ENCODE results near the gene VIPR2.
"Not testable (repeated sequence)": the region's sequence is repeated elsewhere in the genome, so short reads cannot be mapped to it uniquely, and the experiment has no call there.

Gene VIPR2

GRCh38 chr7:159138508-159138907 lies 6.2 kb downstream of the VIPR2 start:
- DNase-seq: no peak

DNA sequence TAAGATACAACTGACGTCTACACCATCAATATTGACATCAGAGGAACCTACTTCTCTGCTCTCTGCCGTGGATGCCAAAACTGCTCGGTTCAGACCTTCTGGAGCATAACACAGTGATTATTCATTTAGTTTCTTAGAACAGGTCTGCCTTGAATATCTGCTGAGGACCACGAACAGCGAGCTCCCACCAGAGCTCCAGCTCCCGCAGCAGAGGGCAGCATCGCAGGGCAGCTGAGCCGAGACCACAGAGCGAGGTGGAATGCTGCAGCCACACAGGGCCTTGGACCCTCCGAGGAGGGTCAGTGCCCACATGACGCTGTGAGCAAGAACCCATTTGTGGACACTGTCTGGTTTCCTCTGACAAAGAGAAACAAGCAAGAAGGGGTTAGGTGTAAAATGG lies 6.8 kb downstream of the VIPR2 start:
- peak; percentile 16 for DNase-seq

- DNase-seq: peak; percentile 16
These were observed 7.8 kb downstream of the VIPR2 start for GRCh38 chr7:159136846-159137245.

- DNase-seq: peak; percentile 30
These were observed 8.2 kb downstream of the VIPR2 start for GRCh38 chr7:159136442-159136841.

GRCh38 chr7:159136013-159136412 lies 8.7 kb downstream of the VIPR2 start:
- DNase-seq: no peak

DNA sequence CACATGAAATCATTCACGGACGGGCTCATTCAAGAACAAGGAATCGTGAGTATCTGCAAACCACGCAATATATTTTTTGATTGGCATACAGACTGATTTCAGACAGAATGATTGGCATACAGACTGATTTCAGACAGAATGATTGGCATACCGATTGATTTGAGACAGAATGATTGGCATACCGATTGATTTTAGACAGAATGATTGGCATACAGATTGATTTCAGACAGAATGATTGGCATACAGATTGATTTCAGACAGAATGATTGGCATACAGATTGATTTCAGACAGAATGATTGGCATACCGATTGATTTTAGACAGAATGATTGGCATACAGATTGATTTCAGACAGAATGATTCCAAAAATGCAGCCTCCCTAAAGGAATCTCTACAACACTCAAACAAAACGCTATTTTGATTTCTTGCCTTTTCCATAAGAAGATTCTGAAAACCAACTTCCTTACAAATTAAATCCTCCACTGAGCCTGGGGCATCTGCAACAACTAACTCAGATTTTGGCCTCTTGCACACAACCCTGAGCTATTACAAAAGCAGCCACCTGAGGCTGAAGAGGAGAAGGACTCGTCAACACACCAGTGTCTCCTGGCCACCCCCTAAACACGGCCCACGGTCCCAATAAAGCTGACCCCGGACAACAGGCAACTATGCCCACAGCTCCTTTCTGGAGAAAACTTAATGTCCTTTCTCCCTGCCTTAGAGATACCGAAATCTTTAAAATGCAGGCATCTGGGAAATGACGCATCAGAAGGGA lies 11.8 kb downstream of the VIPR2 start:
- DNase-seq: peak; percentile 46

DNA sequence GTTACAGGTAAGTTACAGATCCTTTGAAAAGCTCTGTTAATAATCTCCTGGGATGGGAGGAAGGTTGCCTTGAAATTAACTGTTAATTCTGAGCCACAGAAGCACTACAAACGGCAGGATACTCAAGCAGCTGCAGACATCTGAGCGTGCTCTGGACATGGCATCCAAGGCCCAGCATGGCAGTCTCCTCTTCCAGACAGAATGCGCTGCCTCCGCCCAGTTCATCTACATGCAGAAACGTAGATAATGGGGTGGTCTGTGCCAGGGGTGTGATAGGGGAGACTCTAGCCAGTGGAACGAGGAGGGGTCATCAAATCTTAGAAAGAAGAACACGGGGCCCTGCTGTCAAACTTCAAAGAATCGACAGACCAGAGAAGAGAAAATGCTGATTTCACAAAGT lies 13.8 kb downstream of the VIPR2 start:
- peak; percentile 32 for DNase-seq

- DNase-seq: peak; percentile 18
These were observed 14.4 kb downstream of the VIPR2 start for GRCh38 chr7:159130199-159130775.

DNA sequence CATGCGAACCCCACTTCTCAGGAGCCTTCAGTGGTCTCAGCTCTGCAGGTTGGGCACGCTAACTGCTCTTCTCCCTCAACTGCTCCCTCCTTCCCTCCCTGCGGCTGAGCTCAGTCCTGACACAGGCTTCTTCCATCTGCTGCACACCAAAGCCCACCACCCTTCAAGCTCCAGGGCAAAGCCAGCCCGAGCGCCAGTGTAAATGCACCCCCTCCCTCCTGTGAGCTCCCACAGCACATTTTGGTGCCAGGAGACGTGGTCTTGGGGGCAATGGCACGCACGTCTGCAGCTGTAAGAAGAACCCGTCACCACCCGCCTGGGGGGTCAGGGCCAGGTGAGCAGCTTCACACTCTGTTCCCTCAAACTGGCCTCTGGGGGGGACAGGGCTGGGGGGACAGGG lies 15.9 kb downstream of the VIPR2 start:
- DNase-seq: peak; percentile 11

- peak; percentile 26 for DNase-seq
These were observed 16.7 kb downstream of the VIPR2 start for GRCh38 chr7:159127691-159128642.

GRCh38 chr7:159126311-159127260 lies 18.1 kb downstream of the VIPR2 start:
- peak; percentile 32 for DNase-seq

DNA sequence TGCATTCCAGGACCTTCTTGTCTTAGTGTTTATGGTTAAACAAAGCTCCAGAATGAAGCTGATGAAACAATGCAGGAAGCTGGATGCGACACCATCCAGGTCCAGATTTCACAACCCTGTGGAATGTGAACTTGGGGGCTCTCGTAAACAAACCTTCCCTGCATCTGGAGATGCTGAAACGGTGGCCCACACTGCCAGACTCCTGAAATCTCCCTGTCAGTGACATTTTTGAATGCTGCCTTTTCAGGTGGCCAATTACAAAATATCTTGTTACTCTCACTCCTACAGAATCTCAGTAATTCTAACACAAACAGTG lies 18.8 kb downstream of the VIPR2 start:
- DNase-seq: no peak

- DNase-seq: peak; percentile 28
These were observed 19.3 kb downstream of the VIPR2 start for GRCh38 chr7:159125104-159125954.

DNA sequence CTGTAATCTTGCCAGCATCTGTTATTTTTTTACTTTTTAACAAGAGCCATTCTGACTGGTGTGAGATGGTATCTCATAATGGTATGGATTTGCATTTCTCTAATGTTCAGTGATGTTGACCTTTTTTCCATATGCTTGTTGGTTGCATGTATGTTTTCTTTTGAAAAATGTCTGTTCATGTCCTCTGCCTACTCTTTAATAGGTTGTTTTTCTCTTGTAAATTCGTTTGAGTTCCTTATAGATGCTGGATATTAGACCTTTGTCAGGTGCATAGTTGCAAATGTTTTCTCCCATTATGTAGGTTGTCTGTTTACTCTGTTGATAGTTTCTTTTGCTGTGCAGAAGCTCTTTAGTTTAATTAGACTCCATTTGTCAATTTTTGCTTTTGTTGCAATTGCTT lies 20.9 kb downstream of the VIPR2 start:
- not testable (repeated sequence) for DNase-seq

DNA sequence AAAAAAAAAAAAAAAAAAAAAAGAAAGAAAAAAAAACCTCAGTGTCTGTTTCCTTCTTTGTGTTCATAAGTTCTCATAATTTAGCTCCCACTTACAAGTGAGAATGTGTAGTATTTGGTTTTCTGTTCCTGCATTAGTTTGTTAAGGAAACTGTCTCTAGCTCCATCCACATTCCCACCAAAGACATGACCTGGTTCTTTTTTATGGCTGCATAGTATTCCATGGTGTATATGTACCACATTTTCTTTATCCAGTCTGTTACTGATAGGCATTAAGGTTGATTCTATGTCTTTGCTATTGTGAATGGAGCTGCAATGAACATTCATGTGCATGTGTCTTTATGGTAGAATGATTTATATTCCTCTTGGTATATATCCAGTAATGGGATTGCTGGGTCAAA lies 21.4 kb downstream of the VIPR2 start:
- not testable (repeated sequence) for DNase-seq

GRCh38 chr7:159122276-159122675 lies 22.4 kb downstream of the VIPR2 start:
- DNase-seq: peak; percentile 12

DNA sequence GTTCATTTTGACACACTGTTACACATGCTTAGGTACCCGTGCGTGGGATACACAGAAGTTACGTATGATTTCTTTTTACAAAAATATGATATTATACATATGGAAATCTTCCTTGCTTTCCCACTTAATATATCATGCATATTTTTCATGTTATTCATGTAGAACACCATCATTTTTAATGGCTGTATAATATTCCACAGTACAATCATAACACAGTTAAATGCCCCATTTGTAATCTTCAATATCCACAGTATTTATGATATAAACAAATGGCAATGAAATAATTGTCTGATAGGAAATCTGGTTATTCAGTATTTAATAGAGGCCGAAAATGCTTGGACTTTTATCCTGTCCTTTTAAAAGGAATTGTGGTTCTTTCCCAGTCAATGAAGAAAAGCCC lies 23.2 kb downstream of the VIPR2 start:
- DNase-seq: no peak

GRCh38 chr7:159121068-159121467 lies 23.6 kb downstream of the VIPR2 start:
- no peak for DNase-seq

DNA sequence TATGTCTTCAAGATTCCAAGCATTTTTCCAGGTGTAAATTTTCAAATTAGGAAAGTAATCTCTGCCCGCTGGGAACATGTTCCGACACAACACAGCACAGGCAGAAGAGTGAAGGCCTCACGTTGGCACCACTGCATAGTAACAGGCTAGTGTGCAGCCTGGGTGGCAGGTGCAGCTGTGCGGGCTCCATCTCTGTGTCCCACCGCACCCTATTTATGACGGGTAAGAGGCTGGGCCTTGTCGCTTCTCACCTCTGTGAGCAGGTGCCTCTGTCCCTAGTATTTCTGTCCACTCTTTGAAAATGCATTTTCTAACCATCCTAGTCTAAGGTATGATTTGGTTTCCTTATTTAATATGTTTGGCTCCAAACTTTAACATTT lies 24.1 kb downstream of the VIPR2 start:
- DNase-seq: peak; percentile 23

DNA sequence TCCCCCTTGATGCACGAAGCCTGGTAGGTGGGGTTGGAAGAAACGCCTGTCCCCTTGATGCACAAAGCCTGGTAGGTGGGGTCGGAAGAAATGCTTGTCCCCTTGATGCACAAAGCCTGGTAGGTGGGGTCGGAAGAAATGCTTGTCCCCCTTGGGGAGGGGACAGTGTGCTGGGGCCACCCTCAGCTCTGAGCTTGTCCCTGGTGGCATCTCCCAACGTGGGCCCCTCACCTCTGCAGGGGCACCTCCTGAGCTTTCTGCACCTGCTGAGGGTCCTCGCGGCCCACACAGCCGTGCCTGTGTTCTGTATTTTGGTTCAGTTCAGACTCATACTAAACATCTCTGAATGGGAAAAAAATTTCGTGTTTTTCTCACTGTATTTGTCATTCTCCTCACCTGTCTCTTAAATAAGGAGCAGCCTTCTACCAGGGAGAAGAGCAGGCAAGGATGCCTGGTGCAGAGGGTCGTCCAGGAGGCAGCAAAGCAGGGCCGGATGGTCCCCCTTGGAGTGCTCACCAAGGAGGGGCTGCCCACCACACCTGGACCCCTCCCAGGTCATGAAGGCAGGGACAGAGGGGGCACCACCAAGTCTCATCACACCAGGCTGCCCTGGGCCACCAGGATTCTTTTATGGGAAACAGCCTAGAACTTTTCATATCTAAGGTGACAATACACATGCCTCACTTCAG lies 24.7 kb downstream of the VIPR2 start:
- DNase-seq: peak; percentile 28

All from right forelimb (tissue), 1 donor.